H9 (cell line): ENCODE results near the gene ATXN7. TPM values are rescaled to one million over a fixed set of nuclear protein-coding genes. Genes with fewer than 3 reads are reported as not detected.

Experiments
- DNase-seq: peaks from one replicate; pipeline ENCODE4 v3.0.0-alpha.2; 2017
- H2AFZ ChIP-seq: one replicate; pipeline ENCODE4 v1.6.1; 2013; ENCODE audit warnings: mild to moderate bottlenecking, low read length, control low read depth, moderate library complexity
- H2AK5ac ChIP-seq: 2 replicates; pipeline ENCODE4 v1.6.1; 2013; ENCODE audit warnings: low read length, control low read depth, mixed read lengths; ENCODE audit not compliant: insufficient read length
- H2BK120ac ChIP-seq: one replicate; pipeline ENCODE4 v1.6.1; 2013; ENCODE audit warnings: low read depth, mild to moderate bottlenecking, low read length, control low read depth, inconsistent platforms; ENCODE audit not compliant: poor library complexity, severe bottlenecking
- H2BK12ac ChIP-seq: 2 replicates; pipeline ENCODE4 v1.6.1; 2013; ENCODE audit warnings: low read length, control low read depth, mixed read lengths, low read depth; ENCODE audit not compliant: insufficient read length
- H2BK15ac ChIP-seq: 2 replicates; pipeline ENCODE4 v1.6.1; 2013; ENCODE audit warnings: low read depth, low read length, control low read depth
- H2BK20ac ChIP-seq: one replicate; pipeline ENCODE4 v1.6.1; 2013; ENCODE audit warnings: low read depth, mild to moderate bottlenecking, low read length, control low read depth, inconsistent platforms; ENCODE audit not compliant: poor library complexity, severe bottlenecking
- H2BK5ac ChIP-seq: 2 replicates; pipeline ENCODE4 v1.6.1; 2013; ENCODE audit warnings: low read length, control low read depth, mixed read lengths; ENCODE audit not compliant: insufficient read length
- H3K14ac ChIP-seq: 2 replicates; pipeline ENCODE4 v1.6.1; 2013; ENCODE audit warnings: low read length, control low read depth; ENCODE audit not compliant: insufficient read depth
- H3K18ac ChIP-seq: 2 replicates; pipeline ENCODE4 v1.6.1; 2013; ENCODE audit warnings: low read depth, mild to moderate bottlenecking, mixed read lengths, low read length, control low read depth; ENCODE audit not compliant: insufficient read length
- H3K23ac ChIP-seq: 2 replicates; pipeline ENCODE4 v1.6.1; 2013; ENCODE audit warnings: low read length, control low read depth, mixed read lengths, low read depth; ENCODE audit not compliant: insufficient read length
- H3K23me2 ChIP-seq: 2 replicates; pipeline ENCODE4 v1.6.1; 2013; ENCODE audit warnings: low read depth, mild to moderate bottlenecking, mixed read lengths, low read length, control low read depth; ENCODE audit not compliant: insufficient read length, poor library complexity, severe bottlenecking
- H3K27ac ChIP-seq: 2 replicates; pipeline ENCODE4 v1.5.1; 2013; ENCODE audit warnings: low read length, control low read depth, mixed read lengths, low read depth; ENCODE audit not compliant: insufficient read length
- H3K27me3 ChIP-seq: 2 replicates; pipeline ENCODE4 v1.6.1; 2013; ENCODE audit warnings: low read length, control low read depth, inconsistent platforms; ENCODE audit not compliant: insufficient read depth
- H3K4ac ChIP-seq: 2 replicates; pipeline ENCODE4 v1.6.1; 2013; ENCODE audit warnings: low read depth, mild to moderate bottlenecking, control low read depth, inconsistent platforms, low read length, moderate library complexity
- H3K4me1 ChIP-seq: 2 replicates; pipeline ENCODE4 v1.6.1; 2013; ENCODE audit warnings: low read length, control low read depth, inconsistent platforms; ENCODE audit not compliant: insufficient read depth
- H3K4me2 ChIP-seq: 2 replicates; pipeline ENCODE4 v1.6.1; 2013; ENCODE audit warnings: low read length, control low read depth, mixed read lengths; ENCODE audit not compliant: insufficient read length, insufficient read depth
- H3K56ac ChIP-seq: 2 replicates; pipeline ENCODE4 v1.6.1; 2013; ENCODE audit warnings: low read depth, mild to moderate bottlenecking, mixed read lengths, low read length, control low read depth; ENCODE audit not compliant: insufficient read length
- H3K79me1 ChIP-seq: 2 replicates; pipeline ENCODE4 v1.6.1; 2013; ENCODE audit warnings: low read depth, mild to moderate bottlenecking, moderate library complexity, low read length, control low read depth, inconsistent platforms; ENCODE audit not compliant: insufficient read depth, poor library complexity, severe bottlenecking
- H3K79me2 ChIP-seq: 2 replicates; pipeline ENCODE4 v1.6.1; 2013; ENCODE audit warnings: low read length, control low read depth, inconsistent platforms; ENCODE audit not compliant: insufficient read depth
- H3K9ac ChIP-seq: 2 replicates; pipeline ENCODE4 v1.6.1; 2013; ENCODE audit warnings: low read length, control low read depth, mixed read lengths; ENCODE audit not compliant: insufficient read length; ENCODE audit errors: extremely low read depth
- H3K9me3 ChIP-seq: one replicate; pipeline ENCODE4 v1.6.1; 2013; ENCODE audit warnings: low read depth, low read length, inconsistent platforms; ENCODE audit not compliant: control insufficient read depth
- H3T11ph ChIP-seq: one replicate; pipeline ENCODE4 v1.6.1; 2013; ENCODE audit warnings: mild to moderate bottlenecking, low read length, control low read depth, inconsistent platforms
- H4K20me1 ChIP-seq: one replicate; pipeline ENCODE4 v1.6.1; 2013; ENCODE audit not compliant: control insufficient read depth, insufficient read length, insufficient read depth
- H4K5ac ChIP-seq: 2 replicates; pipeline ENCODE4 v1.6.1; 2013; ENCODE audit warnings: low read depth, mild to moderate bottlenecking, mixed read lengths, low read length, control low read depth; ENCODE audit not compliant: insufficient read length
- H4K8ac ChIP-seq: replicated peaks from 2 replicates; pipeline ENCODE4 v1.6.1; 2013; ENCODE audit warnings: low read length, control low read depth, mixed read lengths, low read depth; ENCODE audit not compliant: insufficient read length
- H4K91ac ChIP-seq: 2 replicates; pipeline ENCODE4 v1.6.1; 2013; ENCODE audit warnings: low read depth, mild to moderate bottlenecking, moderate library complexity, mixed read lengths, low read length, control low read depth; ENCODE audit not compliant: insufficient read length
- H3K27ac Mint-ChIP-seq, 3 experiments: 2 replicates in 2 of 3; 3 replicates in 1 of 3; pipeline ENCODE4 v1.8.0; 2020 to 2021; ENCODE audit warnings: mixed read lengths in 3 of 3, mild to moderate bottlenecking in 1 of 3, moderate library complexity in 1 of 3
- H3K27me3 Mint-ChIP-seq: 2 replicates; pipeline ENCODE4 v1.8.0; 2021; ENCODE audit warnings: low read depth, mild to moderate bottlenecking, moderate library complexity, mixed read lengths
- H3K36me3 Mint-ChIP-seq, 3 experiments: 2 replicates in 2 of 3; 3 replicates in 1 of 3; pipeline ENCODE4 v1.8.0; 2020 to 2021; ENCODE audit warnings: low read depth in 3 of 3, mixed read lengths in 3 of 3; ENCODE audit not compliant: insufficient read depth in 1 of 3
- H3K4me1 Mint-ChIP-seq, 2 experiments: 2 replicates each; pipeline ENCODE4 v1.8.0; 2020; ENCODE audit warnings: mixed read lengths in 2 of 2
- H3K4me3 Mint-ChIP-seq, 2 experiments: 2 replicates in 1 of 2; 3 replicates in 1 of 2; pipeline ENCODE4 v1.8.0; 2020 to 2021; ENCODE audit warnings: mild to moderate bottlenecking in 2 of 2, mixed read lengths in 2 of 2, moderate library complexity in 1 of 2
- H3K9me3 Mint-ChIP-seq, 2 experiments: 2 replicates in 1 of 2; 3 replicates in 1 of 2; pipeline ENCODE4 v1.8.0; 2020; ENCODE audit warnings: mild to moderate bottlenecking in 2 of 2, mixed read lengths in 2 of 2, moderate library complexity in 1 of 2
- WGBS: extraction: QIAGEN DNeasy Blood & Tissue Kit; methylation state at CpG from one replicate; pipeline ENCODE4 v1.1.7; 2013; ENCODE audit warnings: missing lambda C conversion rate, low lambda C conversion rate, mixed read lengths; ENCODE audit not compliant: insufficient read length; ENCODE audit errors: extremely low coverage; 5-methylcytosine and 5-hydroxymethylcytosine counted together
- total RNA-seq: library from RNA; stranded (reverse); gene quantifications from 2 replicates; pipeline ENCODE4 v1.2.1, GENCODE V29; 2021
- TF ChIP-seq, protein P1 (sequence below): fragments of 200-600 bp; sonication (generic); conservative IDR thresholded peaks from 3 replicates; pipeline ENCODE4 v1.8.0; 2021; ENCODE audit warnings: antibody characterized with exemption, mild to moderate bottlenecking

The ATXN7 gene
- total RNA-seq, 1 experiment from 2014 or later, result 21.5 TPM

DNA sequence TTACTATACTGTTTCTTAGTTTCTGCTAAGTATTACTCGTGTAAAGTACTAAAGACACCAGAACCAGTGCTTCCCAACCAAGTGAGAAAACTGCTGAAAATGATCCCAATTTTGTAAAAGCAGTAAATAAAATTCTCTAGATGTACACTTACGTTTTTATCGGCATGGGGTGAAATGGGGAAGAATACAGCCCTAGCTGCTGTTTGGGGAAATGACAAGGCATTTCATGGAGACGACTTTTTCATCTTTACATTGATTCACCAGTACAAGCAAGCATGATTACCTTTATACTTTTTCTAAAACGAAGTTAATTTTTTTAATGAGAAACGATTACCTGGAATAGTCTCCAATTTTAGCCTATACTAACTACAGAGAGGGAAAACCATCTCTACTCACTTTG lies 158.3 kb downstream of the ATXN7 start:
- no peak overlapping the region for H2BK5ac ChIP-seq
- H3K27ac ChIP-seq, result no peak overlapping the region
- H3K23ac ChIP-seq, result no peak overlapping the region
- no peak overlapping the region for H3K4ac ChIP-seq
- Mint-ChIP-seq H3K27ac (no peak overlapping the region), H3K9me3 (no peaks in the 10 kb centered on the region; a peak in 1 of 5 replicates), H3K4me3 (peak overlapping the region; percentile 87 to 88), H3K4me1 (peaks cover 14 to 16% of the 10 kb centered on the region in 2 experiments), H3K36me3 (peaks cover 18 to 48% (median 45%) of the 10 kb centered on the region in 3 experiments; a peak in 6 of 7 replicates), H3K27me3 (peaks cover 3% of the 10 kb centered on the region; the same call in 1 of the 2 replicates)
- no peak overlapping the region for H2BK20ac ChIP-seq
- no peak overlapping the region for H3K18ac ChIP-seq
- TF ChIP-seq, protein P1, sequence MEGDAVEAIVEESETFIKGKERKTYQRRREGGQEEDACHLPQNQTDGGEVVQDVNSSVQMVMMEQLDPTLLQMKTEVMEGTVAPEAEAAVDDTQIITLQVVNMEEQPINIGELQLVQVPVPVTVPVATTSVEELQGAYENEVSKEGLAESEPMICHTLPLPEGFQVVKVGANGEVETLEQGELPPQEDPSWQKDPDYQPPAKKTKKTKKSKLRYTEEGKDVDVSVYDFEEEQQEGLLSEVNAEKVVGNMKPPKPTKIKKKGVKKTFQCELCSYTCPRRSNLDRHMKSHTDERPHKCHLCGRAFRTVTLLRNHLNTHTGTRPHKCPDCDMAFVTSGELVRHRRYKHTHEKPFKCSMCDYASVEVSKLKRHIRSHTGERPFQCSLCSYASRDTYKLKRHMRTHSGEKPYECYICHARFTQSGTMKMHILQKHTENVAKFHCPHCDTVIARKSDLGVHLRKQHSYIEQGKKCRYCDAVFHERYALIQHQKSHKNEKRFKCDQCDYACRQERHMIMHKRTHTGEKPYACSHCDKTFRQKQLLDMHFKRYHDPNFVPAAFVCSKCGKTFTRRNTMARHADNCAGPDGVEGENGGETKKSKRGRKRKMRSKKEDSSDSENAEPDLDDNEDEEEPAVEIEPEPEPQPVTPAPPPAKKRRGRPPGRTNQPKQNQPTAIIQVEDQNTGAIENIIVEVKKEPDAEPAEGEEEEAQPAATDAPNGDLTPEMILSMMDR, result 0 out of 3 replicates have a peak, but pooled peaks have one; percentile 16
- H4K20me1 ChIP-seq, result no peaks in the 10 kb centered on the region
- no peak overlapping the region for H3T11ph ChIP-seq
- no peak overlapping the region for H4K5ac ChIP-seq
- no peak overlapping the region for H2BK15ac ChIP-seq
- H2AK5ac ChIP-seq, result no peak overlapping the region
- peaks cover 3% of the 10 kb centered on the region for H3K23me2 ChIP-seq
- H3K9ac ChIP-seq, result no peak overlapping the region
- no peak overlapping the region for H4K91ac ChIP-seq
- H3K9me3 ChIP-seq, result no peaks in the 10 kb centered on the region
- no peak overlapping the region for H3K14ac ChIP-seq
- H2AFZ ChIP-seq, result no peak overlapping the region
- H2BK120ac ChIP-seq, result no peak overlapping the region
- no peak overlapping the region for H4K8ac ChIP-seq
- DNase-seq, result no peak
- H3K4me1 ChIP-seq, result no peaks in the 10 kb centered on the region
- peaks cover 11% of the 10 kb centered on the region; the same call in 1 of the 2 replicates for H3K79me2 ChIP-seq
- no CpG with 5 or more reads among the region's 6 CpGs for WGBS
- no peaks in the 10 kb centered on the region for H3K27me3 ChIP-seq
- no peak overlapping the region for H3K56ac ChIP-seq
- H3K79me1 ChIP-seq, result no peaks in the 10 kb centered on the region
- peak overlapping the region; percentile 75 for H3K4me2 ChIP-seq
- no peak overlapping the region for H2BK12ac ChIP-seq
